ENCODE data around the gene ATP9B. TPM values are rescaled to one million over a fixed set of nuclear protein-coding genes. Genes with fewer than 3 reads are reported as not detected.

Gene ATP9B
- total RNA-seq, 2 donors from 2014 or later = 29.1 to 38.1 TPM

- 82 to 92% methylated on average over 3 to 8 of the region's 8 CpGs for WGBS, 2 experiments (ENCODE audit: insufficient coverage in 1 of 2, insufficient read length in 1 of 2)
- Mint-ChIP-seq H3K27me3 (ENCODE audit: insufficient read depth) (no peaks in the 10 kb centered on the region), H3K4me3 (no peak overlapping the region), H3K27ac (no peak overlapping the region), H3K36me3 (ENCODE audit: low read depth) (peaks cover 32% of the 10 kb centered on the region), H3K9me3 (peaks cover 3% of the 10 kb centered on the region), H3K4me1 (no peaks in the 10 kb centered on the region)
- no peak overlapping the region for H3K9ac ChIP-seq (ENCODE audit: extremely low read depth, low read length, poor library complexity, severe bottlenecking)
- no peaks in the 10 kb centered on the region for H3K9me3 ChIP-seq (ENCODE audit: control insufficient read depth, low read length)
- no peak for TF ChIP-seq CTCF (conservative IDR thresholded peaks at IDR 0.05)
- no peaks in the 10 kb centered on the region for H3K4me1 ChIP-seq (ENCODE audit: control insufficient read depth, insufficient read depth, low read length)
- no peak for DNase-seq
- no peak overlapping the region for H3K4me3 ChIP-seq (ENCODE audit: low read length)
- no peaks in the 10 kb centered on the region for H3K27me3 ChIP-seq (ENCODE audit: control insufficient read depth, insufficient read depth, low read length, poor library complexity, severe bottlenecking)
- no peak overlapping the region for H3K27ac ChIP-seq (ENCODE audit: low read depth, low read length)
- peaks cover 8% of the 10 kb centered on the region for H3K36me3 ChIP-seq (ENCODE audit: control insufficient read depth, insufficient read depth, low read length)
These were observed 298.3 kb downstream of the ATP9B start for GRCh38 chr18:79367480-79367879.

- no peak overlapping the region for H3K4me3 ChIP-seq (ENCODE audit: low read length)
- no peaks in the 10 kb centered on the region for H3K9me3 ChIP-seq (ENCODE audit: control insufficient read depth, low read length)
- peaks cover 3% of the 10 kb centered on the region for H3K9me3 Mint-ChIP-seq
- no peak overlapping the region for H3K27ac ChIP-seq (ENCODE audit: low read depth, low read length)
- H3K4me3 Mint-ChIP-seq = no peak overlapping the region
- H3K4me1 ChIP-seq (ENCODE audit: control insufficient read depth, insufficient read depth, low read length) = no peaks in the 10 kb centered on the region
- H3K36me3 ChIP-seq (ENCODE audit: control insufficient read depth, insufficient read depth, low read length) = peaks cover 7% of the 10 kb centered on the region
- no peaks in the 10 kb centered on the region for H3K27me3 ChIP-seq (ENCODE audit: control insufficient read depth, insufficient read depth, low read length, poor library complexity, severe bottlenecking)
- TF ChIP-seq CTCF (conservative IDR thresholded peaks at IDR 0.05) = no peak
- 91 to 92% methylated on average over 18 of the region's 18 CpGs for WGBS, 2 experiments (ENCODE audit: insufficient coverage in 1 of 2, insufficient read length in 1 of 2)
- peaks cover 32% of the 10 kb centered on the region for H3K36me3 Mint-ChIP-seq (ENCODE audit: low read depth)
- DNase-seq = no peak
- H3K4me1 Mint-ChIP-seq = no peaks in the 10 kb centered on the region
- H3K9ac ChIP-seq (ENCODE audit: extremely low read depth, low read length, poor library complexity, severe bottlenecking) = no peak overlapping the region
- no peaks in the 10 kb centered on the region for H3K27me3 Mint-ChIP-seq (ENCODE audit: insufficient read depth)
- no peak overlapping the region for H3K27ac Mint-ChIP-seq
These were observed 298.8 kb downstream of the ATP9B start for GRCh38 chr18:79367989-79368388.

GRCh38 chr18:79368681-79369080 is 299.5 kb downstream of the ATP9B start:
- H3K4me1 Mint-ChIP-seq = no peaks in the 10 kb centered on the region
- TF ChIP-seq CTCF (conservative IDR thresholded peaks at IDR 0.05) = no peak
- Histone ChIP-seq H3K4me3 (ENCODE audit: low read length) (no peak overlapping the region), H3K9me3 (ENCODE audit: control insufficient read depth, low read length) (no peaks in the 10 kb centered on the region), H3K27ac (ENCODE audit: low read depth, low read length) (no peak overlapping the region), H3K27me3 (ENCODE audit: control insufficient read depth, insufficient read depth, low read length, poor library complexity, severe bottlenecking) (no peaks in the 10 kb centered on the region), H3K36me3 (ENCODE audit: control insufficient read depth, insufficient read depth, low read length) (peaks cover under 1% of the 10 kb centered on the region), H3K4me1 (ENCODE audit: control insufficient read depth, insufficient read depth, low read length) (no peaks in the 10 kb centered on the region), H3K9ac (ENCODE audit: extremely low read depth, low read length, poor library complexity, severe bottlenecking) (no peak overlapping the region)
- no peaks in the 10 kb centered on the region for H3K9me3 Mint-ChIP-seq
- no peak for DNase-seq
- no peak overlapping the region for H3K27ac Mint-ChIP-seq
- H3K27me3 Mint-ChIP-seq (ENCODE audit: insufficient read depth) = no peaks in the 10 kb centered on the region
- no peak overlapping the region for H3K4me3 Mint-ChIP-seq
- peaks cover 26% of the 10 kb centered on the region for H3K36me3 Mint-ChIP-seq (ENCODE audit: low read depth)
- WGBS, 2 experiments (ENCODE audit: insufficient coverage in 1 of 2, insufficient read length in 1 of 2) = 93 to 100% methylated on average over 3 to 13 of the region's 15 CpGs

Data from endodermal cell (in vitro differentiated cells).